Measurements from ENCODE around the gene MPL. TPM values are rescaled to one million over a fixed set of nuclear protein-coding genes. Genes with fewer than 3 reads are reported as not detected.

The MPL gene
- polyA plus RNA-seq, 1 donor (not counting 4 experiments of a cell fraction or from before 2014, with no cell fraction given) = not detected

DNA sequence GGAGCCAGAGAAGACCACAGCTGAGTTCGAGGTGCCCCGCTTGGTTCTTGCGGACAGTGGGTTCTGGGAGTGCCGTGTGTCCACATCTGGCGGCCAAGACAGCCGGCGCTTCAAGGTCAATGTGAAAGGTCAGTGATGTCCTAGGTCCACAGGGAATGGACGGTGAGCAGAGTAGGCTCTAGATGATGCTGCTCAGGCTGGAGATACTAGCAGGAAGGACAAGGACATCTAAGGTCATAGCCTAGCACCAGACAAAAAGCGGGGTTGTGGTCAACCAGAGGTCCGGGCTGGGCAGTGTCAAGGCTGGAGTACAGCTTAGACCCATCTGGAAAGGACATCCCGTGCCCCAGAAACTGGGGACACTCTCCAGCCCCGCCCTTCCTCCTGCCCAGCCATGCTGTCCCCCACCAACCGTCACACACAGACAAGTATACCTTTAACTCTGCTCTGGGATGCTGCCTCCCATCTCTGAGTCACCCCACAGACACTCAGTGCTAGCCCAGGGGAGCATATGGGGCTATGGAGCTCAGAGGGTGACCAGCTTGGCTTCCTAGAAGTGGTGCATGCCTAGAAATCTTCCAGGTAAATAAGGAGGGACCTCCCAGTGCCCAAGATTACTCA lies 28.1 kb upstream of the MPL start:
- H3K4me1 ChIP-seq (ENCODE audit: control insufficient read depth, extremely low read depth, insufficient read depth, low read length) = no peaks in the 10 kb centered on the region
- H3K9me3 ChIP-seq (ENCODE audit: control insufficient read depth, low read depth, low read length) = no peaks in the 10 kb centered on the region
- no peak overlapping the region for H2AFZ ChIP-seq (ENCODE audit: control insufficient read depth, low read length)
- peaks cover 7% of the 10 kb centered on the region for H3K27me3 ChIP-seq (ENCODE audit: control insufficient read depth, extremely low read depth, insufficient read depth, low read length)
- H3K36me3 ChIP-seq (ENCODE audit: control insufficient read depth in 2 of 2, extremely low read depth in 1 of 2, insufficient read depth in 2 of 2, low read length in 2 of 2) = no peaks in the 10 kb centered on the region
- TF ChIP-seq, protein P1, sequence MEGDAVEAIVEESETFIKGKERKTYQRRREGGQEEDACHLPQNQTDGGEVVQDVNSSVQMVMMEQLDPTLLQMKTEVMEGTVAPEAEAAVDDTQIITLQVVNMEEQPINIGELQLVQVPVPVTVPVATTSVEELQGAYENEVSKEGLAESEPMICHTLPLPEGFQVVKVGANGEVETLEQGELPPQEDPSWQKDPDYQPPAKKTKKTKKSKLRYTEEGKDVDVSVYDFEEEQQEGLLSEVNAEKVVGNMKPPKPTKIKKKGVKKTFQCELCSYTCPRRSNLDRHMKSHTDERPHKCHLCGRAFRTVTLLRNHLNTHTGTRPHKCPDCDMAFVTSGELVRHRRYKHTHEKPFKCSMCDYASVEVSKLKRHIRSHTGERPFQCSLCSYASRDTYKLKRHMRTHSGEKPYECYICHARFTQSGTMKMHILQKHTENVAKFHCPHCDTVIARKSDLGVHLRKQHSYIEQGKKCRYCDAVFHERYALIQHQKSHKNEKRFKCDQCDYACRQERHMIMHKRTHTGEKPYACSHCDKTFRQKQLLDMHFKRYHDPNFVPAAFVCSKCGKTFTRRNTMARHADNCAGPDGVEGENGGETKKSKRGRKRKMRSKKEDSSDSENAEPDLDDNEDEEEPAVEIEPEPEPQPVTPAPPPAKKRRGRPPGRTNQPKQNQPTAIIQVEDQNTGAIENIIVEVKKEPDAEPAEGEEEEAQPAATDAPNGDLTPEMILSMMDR (optimal IDR thresholded peaks at IDR 0.05 in 1 of 3, IDR thresholded peaks at IDR 0.05 in 1 of 3, conservative IDR thresholded peaks at IDR 0.05 in 1 of 3; ENCODE audit: extremely low read depth in 1 of 3, insufficient read depth in 2 of 3, low read length in 3 of 3) = no peak
- TF ChIP-seq EZH2 (IDR thresholded peaks at IDR 0.05; ENCODE audit: low read length) = no peak
- H3K4me3 ChIP-seq (ENCODE audit: control insufficient read depth in 2 of 3, extremely low read depth in 1 of 3, insufficient read depth in 2 of 3, low read depth in 1 of 3, low read length in 3 of 3) = no peak overlapping the region
- FAIRE-seq (no peak), DNase-seq (ENCODE audit: low read depth, low spot score) (no peak)
- no peaks in the 10 kb centered on the region for H3K9me1 ChIP-seq (ENCODE audit: control insufficient read depth, extremely low read depth, insufficient read depth, low read length)
- no peaks in the 10 kb centered on the region for H4K20me1 ChIP-seq (ENCODE audit: control insufficient read depth, extremely low read depth, insufficient read depth, low read length)
- no peak overlapping the region for H3K27ac ChIP-seq (ENCODE audit: control insufficient read depth, insufficient read depth, low read length)
- H3K4me2 ChIP-seq (ENCODE audit: control insufficient read depth, extremely low read depth, insufficient read depth, low read depth, low read length) = no peak overlapping the region
- no peak overlapping the region for H3K9ac ChIP-seq (ENCODE audit: control insufficient read depth, extremely low read depth, insufficient read depth, low read length)
- no peaks in the 10 kb centered on the region for H3K79me2 ChIP-seq (ENCODE audit: control insufficient read depth, insufficient read depth, low read length)
- dilution Hi-C loops (cut with MboI; ENCODE audit: extremely low pct_ligation_motif_present, low sequenced_read_pairs) = no loop called here

DNA sequence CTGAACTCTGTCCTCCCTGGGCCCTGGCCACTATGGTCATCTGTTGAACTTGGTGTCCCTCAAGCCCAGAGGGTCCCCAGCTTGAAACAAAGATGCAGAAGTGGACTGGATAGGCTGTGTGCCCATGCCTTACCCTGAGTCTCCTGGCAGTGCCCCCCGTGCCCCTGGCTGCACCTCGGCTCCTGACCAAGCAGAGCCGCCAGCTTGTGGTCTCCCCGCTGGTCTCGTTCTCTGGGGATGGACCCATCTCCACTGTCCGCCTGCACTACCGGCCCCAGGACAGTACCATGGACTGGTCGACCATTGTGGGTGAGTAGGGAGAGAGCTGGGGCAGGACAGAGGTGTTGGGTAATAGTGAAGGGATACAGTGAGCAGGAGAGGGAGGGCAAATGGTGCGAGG lies 26.1 kb upstream of the MPL start:
- no peak for DNase-seq (ENCODE audit: low read depth, low spot score)
- Histone ChIP-seq H3K79me2 (ENCODE audit: control insufficient read depth, insufficient read depth, low read length) (no peaks in the 10 kb centered on the region), H3K9me1 (ENCODE audit: control insufficient read depth, extremely low read depth, insufficient read depth, low read length) (no peaks in the 10 kb centered on the region), H4K20me1 (ENCODE audit: control insufficient read depth, extremely low read depth, insufficient read depth, low read length) (no peaks in the 10 kb centered on the region), H3K4me1 (ENCODE audit: control insufficient read depth, extremely low read depth, insufficient read depth, low read length) (no peaks in the 10 kb centered on the region), H3K4me3 (ENCODE audit: control insufficient read depth in 2 of 3, extremely low read depth in 1 of 3, insufficient read depth in 2 of 3, low read depth in 1 of 3, low read length in 3 of 3) (no peak overlapping the region), H3K27me3 (ENCODE audit: control insufficient read depth, extremely low read depth, insufficient read depth, low read length) (peaks cover 7% of the 10 kb centered on the region), H2AFZ (ENCODE audit: control insufficient read depth, low read length) (no peak overlapping the region), H3K27ac (ENCODE audit: control insufficient read depth, insufficient read depth, low read length) (no peak overlapping the region), H3K4me2 (ENCODE audit: control insufficient read depth, extremely low read depth, insufficient read depth, low read depth, low read length) (no peak overlapping the region), H3K36me3 (ENCODE audit: control insufficient read depth in 2 of 2, extremely low read depth in 1 of 2, insufficient read depth in 2 of 2, low read length in 2 of 2) (no peaks in the 10 kb centered on the region), H3K9ac (ENCODE audit: control insufficient read depth, extremely low read depth, insufficient read depth, low read length) (no peak overlapping the region), H3K9me3 (ENCODE audit: control insufficient read depth, low read depth, low read length) (no peaks in the 10 kb centered on the region)
- dilution Hi-C loops (cut with MboI; ENCODE audit: extremely low pct_ligation_motif_present, low sequenced_read_pairs) = no loop called here
- no peak for FAIRE-seq
- TF ChIP-seq EZH2 (IDR thresholded peaks at IDR 0.05; ENCODE audit: low read length) = no peak
- TF ChIP-seq, protein P1 (optimal IDR thresholded peaks at IDR 0.05 in 1 of 3, IDR thresholded peaks at IDR 0.05 in 1 of 3, conservative IDR thresholded peaks at IDR 0.05 in 1 of 3; ENCODE audit: extremely low read depth in 1 of 3, insufficient read depth in 2 of 3, low read length in 3 of 3) = no peak

Measured in keratinocyte (primary cell).